ENCODE data around the gene FAM43B. TPM values are rescaled to one million over a fixed set of nuclear protein-coding genes. Genes with fewer than 3 reads are reported as not detected.
"Not testable (repeated sequence)": the region's sequence is repeated elsewhere in the genome, so short reads cannot be mapped to it uniquely, and the experiment has no call there.

Gene FAM43B, protein sequence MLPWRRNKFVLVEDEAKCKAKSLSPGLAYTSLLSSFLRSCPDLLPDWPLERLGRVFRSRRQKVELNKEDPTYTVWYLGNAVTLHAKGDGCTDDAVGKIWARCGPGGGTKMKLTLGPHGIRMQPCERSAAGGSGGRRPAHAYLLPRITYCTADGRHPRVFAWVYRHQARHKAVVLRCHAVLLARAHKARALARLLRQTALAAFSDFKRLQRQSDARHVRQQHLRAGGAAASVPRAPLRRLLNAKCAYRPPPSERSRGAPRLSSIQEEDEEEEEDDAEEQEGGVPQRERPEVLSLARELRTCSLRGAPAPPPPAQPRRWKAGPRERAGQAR
- not detected for polyA plus RNA-seq

DNA sequence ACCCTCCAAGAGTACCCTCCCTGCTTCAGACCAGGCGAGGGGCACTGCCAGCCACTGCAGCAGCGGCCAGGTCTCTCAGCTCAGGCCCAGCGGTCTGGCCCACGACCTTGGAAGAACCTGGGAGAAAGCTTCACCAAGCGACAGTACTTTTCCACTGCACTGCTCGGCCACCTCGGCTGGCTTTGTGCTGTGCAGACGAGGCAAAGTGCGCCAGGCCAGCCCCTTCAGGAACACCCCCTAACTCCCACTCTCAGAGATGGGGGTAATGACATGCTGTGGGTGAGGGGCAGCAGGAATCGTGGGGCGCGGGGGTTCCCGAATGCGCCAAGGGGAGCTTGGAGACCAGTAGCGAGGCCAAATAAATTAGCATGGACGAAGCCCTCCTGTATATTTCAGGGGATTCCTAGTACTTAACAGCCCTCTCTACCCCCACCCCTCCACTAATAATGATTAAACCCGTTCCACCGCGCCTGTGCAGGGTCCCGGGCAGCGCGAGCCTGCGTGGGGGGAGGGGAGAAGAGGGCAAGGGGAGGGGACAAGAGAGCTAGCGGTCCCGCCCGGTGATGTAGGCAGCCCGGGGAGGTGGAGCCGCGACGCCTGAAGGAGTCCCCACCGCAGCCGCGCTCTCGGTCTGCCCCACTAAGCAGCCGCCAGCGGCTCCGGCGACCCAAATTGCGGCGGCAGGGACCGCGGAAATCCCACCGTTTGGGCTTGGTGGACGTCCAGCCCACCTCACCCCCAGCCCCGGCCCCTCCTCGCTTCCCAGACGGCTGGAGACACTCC lies at the start of gene FAM43B:
FAM43B (plus strand) TSS at position 629 of the 783 bp plus-strand sequence. CDS start 401 bp downstream, outside the sequence.
- peaks cover 6 to 7% (median 7%) of the 10 kb centered on the region in 3 donors for H3K4me1 Mint-ChIP-seq
- no peak within 1 kb of the TSS for H3K27ac Mint-ChIP-seq
- H3K9me3 Mint-ChIP-seq = no peaks in the 10 kb centered on the region
- peak within 1 kb of the TSS in 1 of 4 donors; percentile 52 for H3K4me3 Mint-ChIP-seq
- H3K27me3 Mint-ChIP-seq = peaks cover 44% of the 10 kb centered on the region
- H3K36me3 Mint-ChIP-seq = no peaks in the 10 kb centered on the region

DNA sequence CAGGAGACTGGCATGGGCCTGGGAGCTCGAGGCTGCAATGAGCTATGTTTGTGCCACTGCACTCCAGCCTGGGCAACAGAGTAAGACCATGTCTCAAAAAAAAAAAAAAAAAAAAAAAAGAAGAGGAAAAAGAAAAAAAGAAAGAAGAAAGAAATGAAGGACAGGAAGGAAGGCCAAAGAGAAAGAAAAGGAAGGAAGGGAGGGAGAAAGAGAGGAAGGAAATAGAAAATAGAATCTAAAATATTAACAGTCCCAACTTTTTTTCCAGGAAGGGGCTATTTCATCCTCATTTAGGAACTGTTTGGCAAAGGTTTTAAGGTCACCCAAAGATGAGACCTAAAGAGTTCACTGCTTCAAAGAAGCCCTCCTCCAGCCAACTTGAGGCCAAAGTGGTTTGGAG lies 46.9 kb upstream of the FAM43B start:
- Mint-ChIP-seq H3K4me3 (peak overlapping the region in 1 of 4 donors; percentile 66), H3K9me3 (no peaks in the 10 kb centered on the region), H3K36me3 (no peaks in the 10 kb centered on the region), H3K27me3 (no peaks in the 10 kb centered on the region), H3K27ac (no peak overlapping the region), H3K4me1 (peaks cover 6 to 16% (median 10%) of the 10 kb centered on the region in 3 donors)

DNA sequence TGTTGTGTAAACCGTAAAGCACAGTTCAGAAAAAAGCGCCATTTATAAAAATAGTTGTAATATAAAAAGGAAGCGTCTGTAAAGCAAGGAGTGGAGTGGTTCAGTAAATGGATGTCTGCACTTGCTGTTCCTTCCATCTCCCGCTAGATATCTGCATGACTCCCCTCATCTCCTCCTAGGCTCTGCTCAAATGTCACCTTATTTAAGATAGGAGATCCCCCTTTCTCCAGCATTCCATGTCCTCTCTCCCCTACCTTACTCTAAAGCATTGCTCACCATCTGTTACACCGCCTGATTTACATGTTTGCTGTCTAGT lies 45.2 kb upstream of the FAM43B start:
- H3K27me3 Mint-ChIP-seq = peaks cover 6% of the 10 kb centered on the region
- peak overlapping the region; percentile 46 to 95 (median 95) for H3K27ac Mint-ChIP-seq
- peak overlapping the region; percentile 83 to 95 (median 92) for H3K4me3 Mint-ChIP-seq
- H3K9me3 Mint-ChIP-seq = no peaks in the 10 kb centered on the region
- H3K36me3 Mint-ChIP-seq = no peaks in the 10 kb centered on the region
- H3K4me1 Mint-ChIP-seq = peaks cover 11 to 23% (median 15%) of the 10 kb centered on the region in 3 donors

DNA sequence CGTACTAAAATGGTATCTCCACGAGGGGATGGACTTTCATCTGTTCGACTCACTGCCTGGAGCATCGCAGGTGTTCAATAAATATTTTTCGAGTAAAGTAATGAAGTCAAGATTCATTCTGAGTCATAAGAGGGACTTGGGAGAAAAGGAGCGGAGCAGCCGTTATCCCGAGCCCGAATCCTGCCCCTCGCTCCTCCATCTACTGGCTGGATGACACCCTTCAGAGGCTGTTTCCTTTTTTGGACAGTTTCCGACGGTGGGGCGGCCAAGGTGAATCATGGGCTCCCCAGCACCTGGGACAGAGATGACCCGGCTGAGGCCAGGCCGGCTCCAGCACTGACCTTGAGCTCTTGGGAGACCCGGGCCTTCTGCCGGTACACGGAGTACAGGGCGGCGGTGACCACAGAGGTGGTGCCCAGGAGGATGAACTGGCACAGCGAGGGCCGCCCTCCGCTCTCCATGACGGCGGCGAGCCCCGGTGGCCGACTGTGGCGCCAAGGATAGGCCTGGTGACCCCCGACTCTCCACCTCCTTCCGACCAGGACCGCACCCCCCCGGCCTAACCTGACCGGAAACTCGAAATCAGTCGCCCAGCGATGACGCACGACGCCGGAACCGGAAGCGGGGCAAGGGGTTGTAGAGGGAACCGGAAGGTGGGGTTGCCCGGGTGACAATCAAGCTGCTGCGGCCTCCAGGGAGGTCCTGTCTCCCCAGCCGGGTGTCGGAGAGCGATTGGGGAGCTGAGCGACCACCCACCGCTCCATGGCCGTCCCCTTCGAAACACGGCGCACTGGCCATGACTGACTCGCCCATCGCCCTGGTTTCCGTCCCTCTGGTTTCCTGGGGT lies 44.6 kb upstream of the FAM43B start, which contains the start of gene MUL1:
MUL1 (minus strand) TSS at position 588 of the 847 bp plus-strand sequence; CDS start at position 461, 127 bp downstream.
- H3K9me3 Mint-ChIP-seq = no peaks in the 10 kb centered on the region
- H3K4me1 Mint-ChIP-seq = peaks cover 11 to 23% (median 15%) of the 10 kb centered on the region in 3 donors
- H3K4me3 Mint-ChIP-seq = peak within 1 kb of the TSS; percentile 83 to 95 (median 92)
- H3K27me3 Mint-ChIP-seq = peaks cover 6% of the 10 kb centered on the region
- peak within 1 kb of the TSS; percentile 46 to 95 (median 95) for H3K27ac Mint-ChIP-seq
- H3K36me3 Mint-ChIP-seq = no peaks in the 10 kb centered on the region

DNA sequence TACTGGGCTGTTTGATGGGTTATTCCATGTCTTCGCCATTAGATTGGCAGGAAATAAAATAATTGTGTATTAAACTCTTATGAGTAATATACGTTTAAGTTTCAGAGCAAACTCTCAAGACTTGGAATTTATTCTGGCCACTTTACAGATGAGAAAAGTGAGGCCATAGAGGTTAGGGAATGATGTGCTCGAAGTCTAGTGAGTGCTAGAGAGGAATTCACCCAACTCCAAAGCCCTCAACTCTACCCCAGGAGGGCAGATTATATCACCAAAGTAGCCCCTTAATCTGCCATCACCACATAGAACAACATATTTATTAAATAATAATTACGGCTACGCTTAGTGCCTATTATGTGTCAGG lies 44.0 kb upstream of the FAM43B start:
- Mint-ChIP-seq H3K4me3 (peak overlapping the region; percentile 83 to 95 (median 92)), H3K9me3 (no peaks in the 10 kb centered on the region), H3K27me3 (peaks cover 10% of the 10 kb centered on the region), H3K36me3 (no peaks in the 10 kb centered on the region), H3K27ac (peak overlapping the region; percentile 46 to 95 (median 95)), H3K4me1 (peaks cover 11 to 23% (median 15%) of the 10 kb centered on the region in 3 donors)

DNA sequence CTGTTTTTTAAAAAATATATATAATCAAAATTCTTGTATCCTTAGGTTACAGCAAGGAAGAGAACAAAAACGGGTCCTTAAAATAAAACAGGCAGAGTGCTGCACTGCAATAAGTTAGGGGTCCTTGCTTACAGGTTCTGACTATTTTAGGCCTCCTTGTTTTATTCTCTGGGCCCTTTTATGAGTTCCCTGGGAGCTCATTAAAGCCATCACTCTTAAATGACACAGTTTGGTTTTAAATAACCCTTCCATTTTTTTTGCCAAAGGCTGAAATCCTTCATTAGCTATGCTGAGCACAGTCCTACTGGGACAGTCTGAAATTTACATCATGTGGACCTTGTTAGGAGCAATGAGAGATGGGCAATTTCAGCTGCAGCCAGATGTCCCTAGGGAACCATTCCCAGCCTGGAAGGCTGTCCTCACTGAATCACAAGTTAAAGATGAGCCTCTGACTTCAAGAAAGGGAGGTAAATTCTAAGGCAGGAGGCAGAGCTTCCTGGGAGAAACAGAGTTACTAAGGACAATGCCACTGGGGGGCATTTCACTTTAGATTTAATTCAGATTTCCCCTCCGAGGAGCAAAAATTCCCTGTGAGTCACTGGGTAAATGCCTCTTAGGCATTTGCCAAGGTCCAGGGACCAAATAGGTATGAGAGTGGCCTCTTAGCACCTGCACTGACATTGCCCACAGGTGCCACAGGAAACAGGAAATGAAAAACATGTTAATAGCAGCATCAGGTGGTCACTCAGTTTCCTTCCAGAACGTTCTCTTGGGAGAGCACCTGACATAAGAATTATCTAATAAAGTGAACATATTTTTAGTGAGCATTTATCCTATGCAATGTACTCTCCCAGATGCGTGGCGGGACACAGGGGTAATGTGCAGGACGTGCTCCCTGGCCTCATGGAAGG lies 40.6 kb upstream of the FAM43B start:
- Mint-ChIP-seq H3K4me1 (peaks cover 7 to 18% (median 9%) of the 10 kb centered on the region in 3 donors), H3K27me3 (peaks cover 17% of the 10 kb centered on the region), H3K9me3 (no peaks in the 10 kb centered on the region), H3K27ac (peak overlapping the region in 1 of 3 donors; percentile 68), H3K36me3 (no peaks in the 10 kb centered on the region), H3K4me3 (peak overlapping the region in 2 of 4 donors; percentile 45 to 67)

DNA sequence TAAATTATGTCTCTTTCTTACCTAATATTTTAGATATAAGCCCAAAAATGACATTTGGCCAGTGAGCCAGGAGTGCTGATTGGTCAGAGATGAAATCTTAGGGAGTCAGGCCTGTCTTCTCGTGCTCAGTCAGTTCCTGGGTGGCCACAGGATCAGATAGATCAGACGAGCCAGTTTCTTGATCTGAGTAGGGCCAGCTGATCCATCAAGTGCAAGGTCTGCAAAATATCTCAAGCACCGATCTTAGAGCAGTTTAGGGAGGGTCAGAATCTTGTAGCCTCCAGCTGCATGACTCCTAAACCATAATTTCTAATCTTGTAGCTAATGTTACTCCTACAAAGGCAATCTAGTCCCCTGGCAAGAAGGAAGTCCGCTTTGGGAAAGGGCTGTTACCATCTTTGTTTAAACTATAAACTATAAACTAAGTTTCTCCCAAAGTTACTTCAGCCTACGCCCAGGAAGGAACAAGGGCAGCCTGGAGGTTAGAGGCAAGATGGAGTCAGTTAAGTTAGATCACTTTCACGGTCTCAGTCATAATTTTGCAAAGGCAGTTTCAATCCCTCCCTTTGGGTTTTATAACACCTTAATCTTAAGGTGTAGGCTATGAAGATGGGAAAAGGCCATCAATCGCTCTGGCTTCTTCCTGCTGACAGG lies 32.6 kb upstream of the FAM43B start:
- not testable (repeated sequence) for H3K4me1 Mint-ChIP-seq, H3K36me3 Mint-ChIP-seq, H3K9me3 Mint-ChIP-seq, H3K27ac Mint-ChIP-seq, H3K27me3 Mint-ChIP-seq, H3K4me3 Mint-ChIP-seq

DNA sequence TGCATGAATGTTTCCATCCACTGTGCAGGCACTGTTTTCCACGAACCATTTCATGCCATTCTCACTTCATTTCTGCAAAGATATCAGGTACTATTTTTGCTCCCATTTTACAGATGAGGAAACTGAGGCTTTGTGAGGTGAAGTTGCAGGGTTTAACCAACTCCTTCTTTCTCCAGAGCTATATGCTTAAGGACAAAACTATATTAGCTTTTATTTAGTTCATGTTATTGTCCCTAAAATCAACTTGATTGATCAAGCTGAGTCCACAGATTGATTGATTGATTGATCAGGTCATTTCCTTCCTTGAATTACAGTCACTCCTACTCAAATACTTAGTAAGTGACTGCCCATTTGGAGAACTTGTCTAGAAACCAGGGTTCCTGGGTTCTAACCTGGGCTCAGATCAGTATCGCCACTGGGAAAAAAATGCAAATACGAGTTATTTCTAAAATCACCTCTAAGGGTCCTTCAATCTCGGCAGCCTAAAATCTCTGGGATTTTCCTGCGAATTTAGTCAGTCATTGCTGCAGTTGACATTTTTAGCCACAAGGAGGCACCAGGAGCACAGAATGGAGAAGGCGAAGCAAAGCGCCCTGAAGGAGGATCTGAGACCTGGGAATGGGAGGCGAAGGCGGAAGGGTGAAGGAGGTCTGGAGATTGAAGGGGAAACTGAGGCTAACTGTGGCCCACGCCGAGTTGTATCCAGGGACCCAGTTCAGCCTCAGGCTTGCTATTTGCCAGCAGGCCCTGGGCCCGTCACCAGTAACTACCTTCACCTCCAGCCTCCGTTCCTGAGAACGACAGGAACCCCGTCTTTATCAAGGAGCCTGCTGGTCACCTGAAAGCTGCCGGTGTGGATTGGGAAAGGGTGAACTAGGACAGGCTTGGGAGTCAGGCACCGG lies 30.2 kb upstream of the FAM43B start:
- no peak overlapping the region for H3K27ac Mint-ChIP-seq
- H3K9me3 Mint-ChIP-seq = no peaks in the 10 kb centered on the region
- H3K4me1 Mint-ChIP-seq = peaks cover 0 to 2% (median 0%) of the 10 kb centered on the region in 3 donors
- H3K27me3 Mint-ChIP-seq = peaks cover 8% of the 10 kb centered on the region
- no peak overlapping the region for H3K4me3 Mint-ChIP-seq
- H3K36me3 Mint-ChIP-seq = no peaks in the 10 kb centered on the region

DNA sequence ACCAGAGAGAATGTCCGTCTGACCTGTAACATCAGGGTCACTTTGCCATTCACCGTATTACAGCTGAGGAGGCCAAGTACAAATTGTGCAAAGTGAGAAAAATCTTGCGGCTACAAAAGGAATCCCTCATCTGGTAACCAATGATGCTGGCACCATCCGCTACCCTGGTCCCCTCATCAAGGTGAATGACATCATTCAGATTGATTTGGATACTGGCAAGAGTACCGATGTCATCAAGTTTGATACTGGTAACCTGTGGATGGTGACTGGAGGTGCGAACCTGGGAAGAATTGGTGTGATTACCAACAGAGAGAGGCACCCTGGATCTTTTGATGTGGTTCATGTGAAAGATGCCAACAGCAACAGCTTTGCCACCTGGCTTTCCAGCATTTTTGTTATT lies 26.1 kb upstream of the FAM43B start:
- H3K27ac Mint-ChIP-seq = no peak overlapping the region
- no peaks in the 10 kb centered on the region for H3K36me3 Mint-ChIP-seq
- H3K4me3 Mint-ChIP-seq = no peak overlapping the region
- peaks cover 0 to 2% (median 0%) of the 10 kb centered on the region in 3 donors for H3K4me1 Mint-ChIP-seq
- H3K27me3 Mint-ChIP-seq = peaks cover 11% of the 10 kb centered on the region
- no peaks in the 10 kb centered on the region for H3K9me3 Mint-ChIP-seq

DNA sequence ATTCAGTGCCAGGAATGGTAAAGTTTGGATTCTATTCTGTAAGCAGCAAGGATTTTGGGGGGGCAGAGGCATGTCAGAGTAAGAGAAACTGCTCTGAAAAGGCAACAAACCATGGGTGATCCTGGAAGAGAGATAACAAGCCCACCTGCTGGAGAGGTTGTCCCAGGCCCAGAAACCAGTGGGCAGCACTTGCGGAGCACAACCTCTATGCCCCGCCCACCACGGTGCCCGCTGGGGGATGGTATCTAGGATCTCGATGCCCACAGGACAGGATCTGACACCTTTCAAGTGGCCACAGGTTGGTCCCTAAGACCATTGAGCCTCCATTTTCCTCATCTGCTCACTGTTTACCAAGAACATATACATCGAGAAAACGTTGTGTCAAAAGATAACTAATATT lies 24.2 kb upstream of the FAM43B start:
- Mint-ChIP-seq H3K4me3 (no peak overlapping the region), H3K27ac (no peak overlapping the region), H3K4me1 (no peaks in the 10 kb centered on the region), H3K36me3 (no peaks in the 10 kb centered on the region), H3K9me3 (no peaks in the 10 kb centered on the region), H3K27me3 (peaks cover 18% of the 10 kb centered on the region)

DNA sequence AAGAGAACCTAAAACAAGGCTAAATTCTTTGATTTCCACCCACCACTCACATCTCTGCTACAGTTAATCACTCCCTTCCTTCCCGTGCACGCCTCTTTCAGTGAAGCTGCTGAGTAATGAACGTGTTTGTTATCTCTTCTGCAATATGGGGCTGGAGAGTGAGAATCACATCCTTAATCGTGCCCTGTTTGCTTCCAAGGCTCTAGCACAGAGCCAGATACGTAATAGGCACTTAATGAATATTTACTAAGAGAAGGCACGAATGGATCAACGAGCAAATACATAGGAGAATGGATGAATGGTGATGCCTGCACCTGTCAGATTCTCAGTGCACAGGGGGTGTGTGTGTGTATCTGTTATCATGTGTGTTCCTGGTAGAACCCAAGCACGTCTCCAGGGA lies 22.1 kb upstream of the FAM43B start:
- Mint-ChIP-seq H3K4me1 (no peaks in the 10 kb centered on the region), H3K27ac (no peak overlapping the region), H3K9me3 (no peaks in the 10 kb centered on the region), H3K36me3 (no peaks in the 10 kb centered on the region), H3K27me3 (peaks cover 26% of the 10 kb centered on the region), H3K4me3 (no peak overlapping the region)

DNA sequence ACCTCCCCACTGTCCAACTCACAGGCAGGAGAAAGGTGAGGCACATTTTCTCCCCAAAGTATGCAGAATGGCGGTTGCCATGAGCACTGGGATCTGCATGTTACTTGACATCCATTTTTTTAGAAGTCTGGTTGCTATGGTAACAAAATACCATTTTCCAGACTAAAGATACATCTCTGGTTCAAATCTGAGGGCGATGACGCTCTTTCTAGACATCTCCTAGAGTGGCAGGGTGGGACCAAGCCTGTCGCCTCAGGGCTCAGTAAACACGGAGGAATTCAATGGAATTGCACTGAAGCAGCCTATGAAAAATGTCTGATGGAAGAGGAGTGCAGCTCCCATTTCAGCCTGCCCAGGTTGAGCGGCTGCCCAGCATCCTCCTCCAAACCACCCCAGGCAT lies 21.5 kb upstream of the FAM43B start:
- no peak overlapping the region for H3K27ac Mint-ChIP-seq
- H3K4me3 Mint-ChIP-seq = no peak overlapping the region
- peaks cover 26% of the 10 kb centered on the region for H3K27me3 Mint-ChIP-seq
- H3K9me3 Mint-ChIP-seq = no peaks in the 10 kb centered on the region
- no peaks in the 10 kb centered on the region for H3K4me1 Mint-ChIP-seq
- no peaks in the 10 kb centered on the region for H3K36me3 Mint-ChIP-seq

DNA sequence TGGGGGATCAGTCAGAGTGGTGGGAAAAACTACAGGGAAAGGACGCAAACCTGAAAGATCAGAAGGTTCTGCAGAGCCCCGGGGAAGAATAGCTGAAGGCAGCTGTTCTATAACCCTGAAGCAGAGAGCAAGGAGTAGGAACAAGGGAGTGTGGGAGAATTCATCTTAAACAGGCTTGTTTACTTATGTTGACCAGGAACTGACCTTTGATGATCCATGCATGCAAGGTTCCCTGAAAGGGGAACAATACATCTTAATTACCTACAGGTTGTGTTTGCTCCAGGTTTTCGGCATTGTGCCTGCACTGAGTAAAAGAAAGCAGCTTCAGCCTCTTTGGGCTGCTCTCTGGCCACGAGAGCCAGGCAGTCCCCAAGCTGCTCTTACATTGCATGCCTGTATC lies 18.7 kb upstream of the FAM43B start:
- H3K27ac Mint-ChIP-seq = no peak overlapping the region
- H3K4me1 Mint-ChIP-seq = no peaks in the 10 kb centered on the region
- peaks cover 26% of the 10 kb centered on the region for H3K27me3 Mint-ChIP-seq
- H3K9me3 Mint-ChIP-seq = no peaks in the 10 kb centered on the region
- H3K4me3 Mint-ChIP-seq = no peak overlapping the region
- peaks cover 2% of the 10 kb centered on the region for H3K36me3 Mint-ChIP-seq

Measured in IgD-negative memory B cell (primary cell).